Brain microvascular endothelial cell (primary cell): ENCODE data around the gene RING1.

Experiments
- DNase-seq: peaks from one replicate; pipeline ENCODE4 v3.0.0-alpha.2; 2020
- H3K27ac ChIP-seq: fragments of 250-450 bp; sonication (Bioruptor Pico); 2 replicates; pipeline ENCODE4 v1.5.1; 2020; ENCODE audit warnings: mild to moderate bottlenecking, moderate library complexity
- H3K27me3 ChIP-seq: fragments of 250-450 bp; sonication (Bioruptor Pico); replicated peaks from 2 replicates; pipeline ENCODE4 v1.5.1; 2020; ENCODE audit warnings: mild to moderate bottlenecking
- H3K36me3 ChIP-seq: fragments of 250-450 bp; sonication (Bioruptor Pico); replicated peaks from 2 replicates; pipeline ENCODE4 v1.5.1; 2020; ENCODE audit warnings: mild to moderate bottlenecking
- H3K4me3 ChIP-seq: 2 replicates; pipeline ENCODE4 v1.5.1; 2011; ENCODE audit warnings: low read depth, mild to moderate bottlenecking, control low read depth, low read length, moderate library complexity
- CTCF ChIP-seq: IDR thresholded peaks from 2 replicates; pipeline ENCODE4 v1.5.1; 2011; ENCODE audit warnings: low read depth, mild to moderate bottlenecking, moderate library complexity, low read length, control low read depth, inconsistent platforms; ENCODE audit errors: missing control alignments
- in situ Hi-C: cut with HindIII; loops from 2 replicates; pipeline ENCODE4 v1.10.0; 2017; ENCODE audit warnings: low sequenced_read_pairs, low pct_ligation_motif_present

Gene RING1

DNA sequence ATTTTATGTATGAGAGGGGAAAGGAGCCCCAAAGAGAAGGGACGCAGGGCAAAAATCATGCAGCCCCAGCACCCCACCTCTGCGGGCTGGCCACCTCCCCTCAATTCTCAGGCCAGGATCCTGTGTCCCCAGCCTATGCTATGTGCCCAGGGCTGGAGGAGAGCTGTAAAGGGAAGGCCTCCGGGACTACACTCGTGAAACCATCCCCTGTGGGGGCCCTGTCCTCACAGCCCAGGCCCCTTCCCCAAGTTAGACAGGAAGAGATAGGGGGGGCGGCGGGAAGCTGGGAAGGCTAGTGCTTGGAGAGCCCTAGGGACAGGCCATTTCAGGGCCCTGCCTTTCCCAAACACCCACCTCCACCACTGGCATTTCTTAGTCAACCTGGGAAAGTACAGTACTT lies 14.7 kb upstream of the RING1 start:
- Histone ChIP-seq H3K4me3 (no peak overlapping the region), H3K27ac (no peak overlapping the region), H3K27me3 (peaks cover 20% of the 10 kb centered on the region), H3K36me3 (peaks cover 31% of the 10 kb centered on the region)
- no peak for TF ChIP-seq CTCF
- no peak for DNase-seq
- in situ Hi-C loops = no loop called here

- Histone ChIP-seq H3K36me3 (peaks cover 31% of the 10 kb centered on the region), H3K27ac (no peak overlapping the region), H3K4me3 (no peak overlapping the region), H3K27me3 (peaks cover 20% of the 10 kb centered on the region)
- TF ChIP-seq CTCF = no peak
- in situ Hi-C loops = no loop called here
- DNase-seq = no peak
Observed at GRCh38 chr6:33194431-33194979, 13.8 kb upstream of the RING1 start.

GRCh38 chr6:33195304-33196165 lies 12.8 kb upstream of the RING1 start:
- Histone ChIP-seq H3K36me3 (peaks cover 31% of the 10 kb centered on the region), H3K4me3 (no peak overlapping the region), H3K27me3 (peaks cover 20% of the 10 kb centered on the region), H3K27ac (no peak overlapping the region)
- in situ Hi-C loops = no loop called here
- DNase-seq = no peak
- no peak for TF ChIP-seq CTCF

- Histone ChIP-seq H3K27me3 (peaks cover 3% of the 10 kb centered on the region), H3K36me3 (peaks cover 44% of the 10 kb centered on the region), H3K27ac (no peak overlapping the region), H3K4me3 (no peak overlapping the region)
- in situ Hi-C loops = no loop called here
- peak; percentile 61 for DNase-seq
- peak; percentile 81 for TF ChIP-seq CTCF
Observed at GRCh38 chr6:33197431-33198048, 10.8 kb upstream of the RING1 start.

GRCh38 chr6:33198159-33198852 lies 10.0 kb upstream of the RING1 start:
- no peak overlapping the region for H3K4me3 ChIP-seq
- H3K27ac ChIP-seq = no peak overlapping the region
- TF ChIP-seq CTCF = no peak
- H3K27me3 ChIP-seq = no peaks in the 10 kb centered on the region
- DNase-seq = no peak
- peaks cover 52% of the 10 kb centered on the region for H3K36me3 ChIP-seq
- in situ Hi-C loops = no loop called here
